PC-9 (cell line): ENCODE measurements around the gene ZNF555.

ENCODE experiments used
- CTCF ChIP-seq: fragments of 200-600 bp; sonication (generic); conservative IDR thresholded peaks from 2 replicates; pipeline ENCODE4 v1.6.1; 2017; ENCODE audit warnings: mixed run types, antibody characterized with exemption, mild to moderate bottlenecking, moderate library complexity
- EZH2 ChIP-seq: fragments of 200-600 bp; sonication (generic); IDR thresholded peaks from 2 replicates; pipeline ENCODE4 v1.8.0; 2017; ENCODE audit warnings: antibody characterized with exemption, low read depth

GRCh38 chr19:2877398-2878331, 36.4 kb downstream of the ZNF555 start:
- TF ChIP-seq EZH2 (no peak), CTCF (no peak)
